Measurements from ENCODE around the gene TENM4.

DNA sequence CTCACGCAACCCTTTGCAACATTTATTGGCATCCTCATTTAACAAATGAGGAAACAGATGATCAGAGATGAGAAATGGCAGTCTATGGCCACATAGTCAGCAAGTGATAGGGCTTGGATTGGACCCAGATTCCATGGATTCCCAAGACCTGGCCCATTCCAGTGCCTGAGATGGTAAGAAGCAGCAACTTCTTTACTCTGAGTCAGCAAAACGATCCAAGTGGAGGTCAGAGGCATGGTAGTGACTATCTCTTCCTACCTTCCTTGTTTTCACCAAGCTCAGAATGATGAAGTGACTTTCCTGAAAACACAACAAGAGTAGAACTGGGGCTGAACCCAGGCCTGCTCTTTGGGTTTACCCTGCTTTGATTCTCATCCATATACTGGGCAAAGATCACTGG, 293.1 kb downstream of the TENM4 start:
- TF ChIP-seq, protein P1, sequence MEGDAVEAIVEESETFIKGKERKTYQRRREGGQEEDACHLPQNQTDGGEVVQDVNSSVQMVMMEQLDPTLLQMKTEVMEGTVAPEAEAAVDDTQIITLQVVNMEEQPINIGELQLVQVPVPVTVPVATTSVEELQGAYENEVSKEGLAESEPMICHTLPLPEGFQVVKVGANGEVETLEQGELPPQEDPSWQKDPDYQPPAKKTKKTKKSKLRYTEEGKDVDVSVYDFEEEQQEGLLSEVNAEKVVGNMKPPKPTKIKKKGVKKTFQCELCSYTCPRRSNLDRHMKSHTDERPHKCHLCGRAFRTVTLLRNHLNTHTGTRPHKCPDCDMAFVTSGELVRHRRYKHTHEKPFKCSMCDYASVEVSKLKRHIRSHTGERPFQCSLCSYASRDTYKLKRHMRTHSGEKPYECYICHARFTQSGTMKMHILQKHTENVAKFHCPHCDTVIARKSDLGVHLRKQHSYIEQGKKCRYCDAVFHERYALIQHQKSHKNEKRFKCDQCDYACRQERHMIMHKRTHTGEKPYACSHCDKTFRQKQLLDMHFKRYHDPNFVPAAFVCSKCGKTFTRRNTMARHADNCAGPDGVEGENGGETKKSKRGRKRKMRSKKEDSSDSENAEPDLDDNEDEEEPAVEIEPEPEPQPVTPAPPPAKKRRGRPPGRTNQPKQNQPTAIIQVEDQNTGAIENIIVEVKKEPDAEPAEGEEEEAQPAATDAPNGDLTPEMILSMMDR (IDR thresholded peaks at IDR 0.05): no peak
- no peak for TF ChIP-seq POLR2A (IDR thresholded peaks at IDR 0.05)
